H1 (cell line): Measurements from ENCODE around the gene GPRC5D. TPM values are rescaled to one million over a fixed set of nuclear protein-coding genes. Genes with fewer than 3 reads are reported as not detected.
A peak's percentile ranks its signal among the peaks of the same experiment; 100 is the strongest.

Source experiments
- CTCF ChIA-PET: fragments of 300-600 bp; sonication (Branson Sonifier 250); formaldehyde crosslinking; loops from one replicate; lab custom pipeline; 2021; ENCODE audit not compliant: partially characterized antibody; lab: Charles Lee
- POLR2A ChIA-PET: fragments of 300-600 bp; sonication (Branson Sonifier 250); formaldehyde crosslinking; loops from one replicate; lab custom pipeline; 2021; ENCODE audit warnings: inconsistent platforms; ENCODE audit not compliant: partially characterized antibody; lab: Charles Lee
- DNase-seq, 2 experiments: peaks; one replicate each; pipeline versions ENCODE4 v3.0.0 to v3.0.0-alpha.2; 2010 to 2022; ENCODE audit warnings: low spot score in 2 of 2, low read depth in 1 of 2, mixed read lengths in 1 of 2
- FAIRE-seq: peaks from 2 replicates; lab custom pipeline; 2011; peaks lifted over from hg19 to GRCh38; lab: Jason Lieb, UNC
- H2AFZ ChIP-seq: 2 replicates; pipeline ENCODE4 v1.8.1; 2012; ENCODE audit warnings: low read length, inconsistent platforms
- H2AK5ac ChIP-seq: 2 replicates; pipeline ENCODE4 v1.6.1; 2013; ENCODE audit warnings: low read depth, low read length
- H2BK120ac ChIP-seq: replicated peaks from 2 replicates; pipeline ENCODE3; 2013; ENCODE audit warnings: low read depth, low read length, inconsistent platforms
- H2BK12ac ChIP-seq: 2 replicates; pipeline ENCODE4 v1.6.1; 2013; ENCODE audit warnings: low read depth, low read length
- H2BK15ac ChIP-seq: 2 replicates; pipeline ENCODE4 v1.6.1; 2013; ENCODE audit warnings: low read length
- H2BK20ac ChIP-seq: 2 replicates; pipeline ENCODE4 v1.6.1; 2013; ENCODE audit warnings: low read length
- H2BK5ac ChIP-seq: 2 replicates; pipeline ENCODE4 v1.6.1; 2013; ENCODE audit warnings: low read depth, low read length
- H3K14ac ChIP-seq: 2 replicates; pipeline ENCODE4 v1.6.1; 2013; ENCODE audit warnings: inconsistent platforms; ENCODE audit not compliant: insufficient read length
- H3K18ac ChIP-seq: 2 replicates; pipeline ENCODE4 v1.6.1; 2013; ENCODE audit warnings: low read length; ENCODE audit errors: extremely low read depth
- H3K23ac ChIP-seq: 2 replicates; pipeline ENCODE4 v1.6.1; 2013; ENCODE audit warnings: inconsistent platforms; ENCODE audit not compliant: insufficient read length
- H3K23me2 ChIP-seq: 2 replicates; pipeline ENCODE4 v1.6.1; 2013; ENCODE audit warnings: low read depth, low read length
- H3K27ac ChIP-seq: 2 replicates; pipeline ENCODE4 v1.6.1; 2011; ENCODE audit warnings: low read depth, low read length, inconsistent platforms
- H3K27me3 ChIP-seq, 4 experiments: replicated peaks in 1 of 4; 1 replicate in 1 of 4; 2 replicates in 3 of 4; pipeline versions ENCODE4 v1.6.1 to v1.8.1; 2011 to 2013; ENCODE audit warnings: low read length in 3 of 4, mild to moderate bottlenecking in 3 of 4, inconsistent platforms in 2 of 4, mixed read lengths in 2 of 4, moderate library complexity in 1 of 4; ENCODE audit not compliant: control insufficient read depth in 3 of 4, insufficient read depth in 3 of 4; ENCODE audit errors: extremely low read depth in 1 of 4
- H3K36me3 ChIP-seq, 4 experiments: 2 replicates each; pipeline versions ENCODE4 v1.6.1 to v1.8.1; 2011 to 2013; ENCODE audit warnings: mild to moderate bottlenecking in 4 of 4, low read length in 3 of 4, moderate library complexity in 2 of 4, control low read depth in 1 of 4, inconsistent platforms in 1 of 4; ENCODE audit not compliant: insufficient read depth in 4 of 4, control insufficient read depth in 2 of 4
- H3K4ac ChIP-seq: replicated peaks from 2 replicates; pipeline ENCODE3; 2013; ENCODE audit warnings: low read length, low read depth, mixed read lengths, inconsistent platforms; ENCODE audit not compliant: insufficient read length
- H3K4me1 ChIP-seq, 4 experiments: replicated peaks in 1 of 4; 1 replicate in 1 of 4; 2 replicates in 3 of 4; pipeline versions ENCODE4 v1.6.1 to v1.8.1; 2011 to 2013; ENCODE audit warnings: low read length in 3 of 4, inconsistent platforms in 2 of 4, mixed read lengths in 1 of 4; ENCODE audit not compliant: insufficient read depth in 4 of 4, control insufficient read depth in 3 of 4
- H3K4me2 ChIP-seq, 2 experiments: 2 replicates each; pipeline versions ENCODE4 v1.6.1 to v1.8.1; 2011 to 2013; ENCODE audit warnings: low read depth in 2 of 2, low read length in 2 of 2, control low read depth in 1 of 2, inconsistent platforms in 1 of 2, mild to moderate bottlenecking in 1 of 2; ENCODE audit not compliant: insufficient read depth in 1 of 2
- H3K4me3 ChIP-seq, 4 experiments: fragments of 200-600, 300-600 bp in 1 of 4; sonication (generic), shearing (Covaris generic), sonication (Bioruptor Twin) in 1 of 4; 2 replicates each; pipeline versions ENCODE4 v1.5.1 to v1.8.1; 2011 to 2016; ENCODE audit warnings: low read length in 4 of 4, low read depth in 3 of 4, control low read depth in 2 of 4, inconsistent platforms in 2 of 4, mild to moderate bottlenecking in 2 of 4, mixed read lengths in 1 of 4, moderate library complexity in 1 of 4; ENCODE audit not compliant: insufficient read depth in 2 of 4; ENCODE audit errors: extremely low read depth in 1 of 4
- H3K56ac ChIP-seq: replicated peaks from 2 replicates; pipeline ENCODE3; 2013; ENCODE audit warnings: low read depth, mild to moderate bottlenecking, mixed read lengths, low read length, inconsistent platforms; ENCODE audit not compliant: insufficient read length
- H3K79me1 ChIP-seq: 2 replicates; pipeline ENCODE4 v1.6.1; 2013; ENCODE audit warnings: low read depth, low read length, control low read depth
- H3K79me2 ChIP-seq, 2 experiments: 2 replicates each; pipeline versions ENCODE4 v1.6.1 to v1.8.1; 2012 to 2013; ENCODE audit warnings: low read length in 2 of 2, mild to moderate bottlenecking in 2 of 2, inconsistent platforms in 1 of 2; ENCODE audit not compliant: insufficient read depth in 2 of 2, control insufficient read depth in 1 of 2
- H3K9ac ChIP-seq, 4 experiments: replicated peaks in 1 of 4; 1 replicate in 1 of 4; 2 replicates in 3 of 4; pipeline versions ENCODE4 v1.6.1 to v1.8.1; 2011 to 2013; ENCODE audit warnings: low read depth in 3 of 4, low read length in 3 of 4, control low read depth in 2 of 4, mild to moderate bottlenecking in 2 of 4, moderate library complexity in 2 of 4, inconsistent platforms in 1 of 4; ENCODE audit errors: extremely low read depth in 1 of 4
- H3K9me3 ChIP-seq, 2 experiments: 2 replicates each; pipeline versions ENCODE4 v1.6.1 to v1.8.1; 2012 to 2013; ENCODE audit warnings: mild to moderate bottlenecking in 2 of 2, moderate library complexity in 2 of 2, control low read depth in 1 of 2, inconsistent platforms in 1 of 2, low read depth in 1 of 2, low read length in 1 of 2, mixed read lengths in 1 of 2; ENCODE audit not compliant: insufficient read depth in 2 of 2
- H4K20me1 ChIP-seq, 2 experiments: replicated peaks in 1 of 2; 2 replicates each; pipeline versions ENCODE3 to v1.8.1; 2011 to 2013; ENCODE audit warnings: inconsistent platforms in 2 of 2, low read length in 2 of 2, mild to moderate bottlenecking in 1 of 2; ENCODE audit not compliant: insufficient read depth in 2 of 2, control insufficient read depth in 1 of 2
- H4K5ac ChIP-seq: 2 replicates; pipeline ENCODE4 v1.6.1; 2013; ENCODE audit warnings: low read length, low read depth, mixed read lengths, inconsistent platforms; ENCODE audit not compliant: insufficient read length
- H4K8ac ChIP-seq: 2 replicates; pipeline ENCODE4 v1.8.0; 2013; ENCODE audit warnings: mild to moderate bottlenecking, moderate library complexity, low read length, inconsistent platforms; ENCODE audit not compliant: insufficient read depth; ENCODE audit errors: extremely low read depth
- H4K91ac ChIP-seq: replicated peaks from 2 replicates; pipeline ENCODE3; 2013; ENCODE audit warnings: low read length, mixed read lengths, inconsistent platforms; ENCODE audit not compliant: insufficient read length
- ASH2L ChIP-seq: fragments of 200-600, 300-600 bp; sonication (generic); IDR thresholded peaks from one replicate; pipeline ENCODE4 v1.7.1; 2017; ENCODE audit warnings: low read length
- CBX5 ChIP-seq: fragments of 300-800, 300-1000 bp; sonication (generic); IDR thresholded peaks from 2 replicates; pipeline ENCODE4 v1.7.1; 2016; ENCODE audit warnings: antibody characterized with exemption, low read length, low read depth
- CHD1 ChIP-seq: IDR thresholded peaks from 2 replicates; pipeline ENCODE4 v1.6.1; 2012; ENCODE audit warnings: low read depth, low read length, improper control_type of control experiment
- EP300 ChIP-seq, 2 experiments: IDR thresholded peaks; 1 replicate in 1 of 2; 2 replicates in 1 of 2; pipeline ENCODE4 v1.6.1; 2011 to 2012; ENCODE audit warnings: low read depth in 2 of 2, low read length in 2 of 2, mild to moderate bottlenecking in 2 of 2, borderline replicate concordance in 1 of 2, inconsistent platforms in 1 of 2, moderate library complexity in 1 of 2
- POU5F1 ChIP-seq: IDR thresholded peaks from 2 replicates; pipeline ENCODE4 v1.6.1; 2011; ENCODE audit warnings: low read depth, mild to moderate bottlenecking, low read length, moderate library complexity
- RBBP5 ChIP-seq: IDR thresholded peaks from 2 replicates; pipeline ENCODE4 v1.7.1; 2012; ENCODE audit warnings: low read depth, mild to moderate bottlenecking, inconsistent platforms, low read length, moderate library complexity, borderline replicate concordance
- RXRA ChIP-seq: IDR thresholded peaks from 2 replicates; pipeline ENCODE4 v1.6.1; 2011; ENCODE audit warnings: low read depth, mild to moderate bottlenecking, low read length, moderate library complexity; ENCODE audit not compliant: insufficient read depth
- SIRT6 ChIP-seq: IDR thresholded peaks from one replicate; pipeline ENCODE4 v1.7.1; 2012; ENCODE audit warnings: low read length, inconsistent platforms
- SIX5 ChIP-seq: IDR thresholded peaks from 2 replicates; pipeline ENCODE4 v1.6.1; 2011; ENCODE audit warnings: mild to moderate bottlenecking, low read depth, low read length
- TAF7 ChIP-seq: optimal IDR thresholded peaks from 2 replicates; pipeline ENCODE3; 2011; ENCODE audit warnings: low read depth, mild to moderate bottlenecking, inconsistent platforms, low read length, moderate library complexity, borderline replicate concordance
- WGBS, 2 experiments: shearing (Covaris generic) in 1 of 2; methylation state at CpG; one replicate each; pipeline versions ENCODE4 v1.1.6 to v1.1.7; 2013 to 2015; ENCODE audit warnings: low lambda C conversion rate in 2 of 2, mixed read lengths in 2 of 2, inconsistent platforms in 1 of 2, low coverage in 1 of 2, missing lambda C conversion rate in 1 of 2; ENCODE audit not compliant: insufficient replicate concordance in 2 of 2, insufficient coverage in 1 of 2, insufficient read length in 1 of 2; ENCODE audit errors: extremely low coverage in 1 of 2, missing lambda C conversion rate in 1 of 2; 5-methylcytosine and 5-hydroxymethylcytosine counted together
- polyA plus RNA-seq, 7 experiments: library from polyadenylated mRNA; depleted of rRNA in 3 of 7; stranded (reverse) in 5 of 7; unstranded in 2 of 7; fragments of >200 nt in 5 of 7; fragments of 200-250 nt in 2 of 7; gene quantifications; 1 replicate in 5 of 7; 2 replicates in 1 of 7; 4 replicates in 1 of 7; pipeline versions ENCODE4 v1.2.1 to v1.2.3, GENCODE V29; 2011 to 2013; ENCODE audit warnings: missing spikeins in 2 of 7, mixed read lengths in 2 of 7
- total RNA-seq: library from RNA; stranded (reverse); fragmentation: NEBNext Ultra II Directional; extraction: Animal tissue kit (Norgen Biotek cat#: 25700); gene quantifications from 2 replicates; pipeline ENCODE4 v1.2.1, GENCODE V29; 2021

The GPRC5D gene
- total and polyA plus RNA-seq, 2 of the 8 experiments (the other 6 are each of a cell fraction or from before 2014, with no cell fraction given), result 0.45 TPM; not detected in 1

GRCh38 chr12:12892681-12893141 is 59.3 kb downstream of the GPRC5D start:
- no peaks in the 10 kb centered on the region for H4K20me1 ChIP-seq
- H3K18ac ChIP-seq, result no peak overlapping the region
- DNase-seq (no peak), FAIRE-seq (no peak)
- CTCF ChIA-PET, result interaction anchor here (0.6 to 3.6 kb wide), 13 partner anchors 15 to 322 kb away, joined by 3 to 14 read pairs (median 4); no protein-coding TSS in a partner anchor
- no peak overlapping the region for H2BK15ac ChIP-seq
- H2BK12ac ChIP-seq, result 0 out of 2 replicates have a peak overlapping the region, but pooled peaks have one; percentile 88
- no peak overlapping the region for H2BK5ac ChIP-seq
- no peak overlapping the region for H3K4me3 ChIP-seq
- no peak overlapping the region for H3K27ac ChIP-seq
- H2BK20ac ChIP-seq, result no peak overlapping the region
- H4K91ac ChIP-seq, result no peak overlapping the region
- H4K5ac ChIP-seq, result no peak overlapping the region
- H3K27me3 ChIP-seq, result peaks cover 0 to 36% (median 23%) of the 10 kb centered on the region in 4 experiments; a peak in 6 of 7 replicates
- no peak overlapping the region for H2AK5ac ChIP-seq
- H3K23me2 ChIP-seq, result peaks cover 11% of the 10 kb centered on the region; the same call in 1 of the 2 replicates
- no peaks in the 10 kb centered on the region for H3K79me1 ChIP-seq
- TF ChIP-seq CHD1 (no peak), CBX5 (no peak), ASH2L (no peak), SIRT6 (no peak), TAF7 (no peak), POU5F1 (no peak), RXRA (no peak), RBBP5 (no peak), EP300 (IDR thresholded peaks at IDR 0.05; ENCODE audit: borderline replicate concordance in 1 of 2, low read depth in 2 of 2, low read length in 2 of 2) (no peak), SIX5 (no peak)
- H4K8ac ChIP-seq, result no peak overlapping the region
- H3K36me3 ChIP-seq, result no peaks in the 10 kb centered on the region
- H3K4me1 ChIP-seq, result peaks cover 6 to 13% (median 9%) of the 10 kb centered on the region in 4 experiments; a peak in 5 of 7 replicates
- 67% methylated on average over 10 of the region's 10 CpGs; no CpG with 5 or more reads in 1 of the 2 experiments for WGBS, 2 experiments
- H3K56ac ChIP-seq, result no peak overlapping the region
- peak overlapping the region in 1 of 2 experiments; percentile 100; a peak in 2 of 4 replicates for H3K4me2 ChIP-seq
- no peaks in the 10 kb centered on the region for H3K9me3 ChIP-seq
- no peak overlapping the region for H3K23ac ChIP-seq
- H3K4ac ChIP-seq, result no peak overlapping the region
- no peak overlapping the region for H2AFZ ChIP-seq
- H2BK120ac ChIP-seq, result no peak overlapping the region
- POLR2A ChIA-PET, result interaction anchor here (0.6 to 1.6 kb wide), 4 partner anchors 14 to 27 kb away, joined by 3 read pairs; no protein-coding TSS in a partner anchor
- H3K14ac ChIP-seq, result no peak overlapping the region
- no peak overlapping the region for H3K9ac ChIP-seq
- no peaks in the 10 kb centered on the region for H3K79me2 ChIP-seq
